Breast epithelium (tissue), 4 donors: Measurements from ENCODE around the gene DSC3. TPM values are rescaled to one million over a fixed set of nuclear protein-coding genes. Genes with fewer than 3 reads are reported as not detected.

Experiments used
- DNase-seq, 2 donors: peaks; one replicate each; pipeline ENCODE4 v3.0.0-alpha.2; 2019; ENCODE audit warnings: low spot score in 2 of 2
- H3K27ac ChIP-seq, 2 donors: fragments of 200-600 bp; sonication (generic) in 1 of 2; one replicate each; pipeline ENCODE4 v1.5.1; 2016 to 2019; ENCODE audit warnings: mild to moderate bottlenecking in 1 of 2
- H3K27me3 ChIP-seq, 2 donors: fragments of 200-600 bp; sonication (generic) in 1 of 2; one replicate each; pipeline versions ENCODE4 v1.5.1 to v1.6.0; 2017 to 2019; ENCODE audit warnings: control low read depth in 1 of 2, mild to moderate bottlenecking in 1 of 2
- H3K36me3 ChIP-seq: fragments of 200-600 bp; one replicate; pipeline ENCODE4 v1.5.1; 2019
- H3K4me1 ChIP-seq, 2 donors: fragments of 200-600 bp; sonication (generic); one replicate each; pipeline ENCODE4 v1.5.1; 2016 to 2019; ENCODE audit warnings: control low read depth in 1 of 2
- H3K4me3 ChIP-seq, 3 donors: fragments of 200-600 bp; sonication (generic); 1 replicate in 2 of 3; 2 replicates in 1 of 3; pipeline ENCODE4 v1.5.1; 2016 to 2019; ENCODE audit warnings: mild to moderate bottlenecking in 3 of 3, moderate library complexity in 2 of 3
- H3K9me3 ChIP-seq, 2 donors: fragments of 200-600 bp; sonication (generic) in 1 of 2; one replicate each; pipeline ENCODE4 v1.5.1; 2016 to 2019; ENCODE audit warnings: control low read depth in 1 of 2
- CTCF ChIP-seq, 3 donors: fragments of 450-650 bp; IDR thresholded peaks; one replicate each; pipeline ENCODE4 v1.5.1; 2016 to 2017; ENCODE audit warnings: antibody characterized with exemption in 3 of 3, mild to moderate bottlenecking in 3 of 3, moderate library complexity in 3 of 3
- POLR2A ChIP-seq: fragments of 450-650 bp; IDR thresholded peaks from one replicate; pipeline ENCODE4 v1.6.1; 2016; ENCODE audit warnings: antibody characterized with exemption, mild to moderate bottlenecking, moderate library complexity
- POLR2AphosphoS5 ChIP-seq, 3 donors: sonication (generic); formaldehyde crosslinking; IDR thresholded peaks; one replicate each; pipeline ENCODE4 v1.6.1; 2017; ENCODE audit warnings: antibody characterized with exemption in 3 of 3
- intact Hi-C: fragments of 100-400 bp; cut with DNase I; formaldehyde crosslinking; loops from one replicate; pipeline ENCODE4 v1.15.1; 2023; ENCODE audit warnings: low total_unique reads
- total RNA-seq, 3 donors: library from RNA; depleted of rRNA; stranded (reverse); fragments of >200 nt; gene quantifications; one replicate each; pipeline ENCODE4 v1.1.0, GENCODE V29; 2016

The DSC3 gene
- 10 to 100 TPM in 2 of 3 donors, not detected in 1; 17.0 to 54.3 TPM for total RNA-seq

DNA sequence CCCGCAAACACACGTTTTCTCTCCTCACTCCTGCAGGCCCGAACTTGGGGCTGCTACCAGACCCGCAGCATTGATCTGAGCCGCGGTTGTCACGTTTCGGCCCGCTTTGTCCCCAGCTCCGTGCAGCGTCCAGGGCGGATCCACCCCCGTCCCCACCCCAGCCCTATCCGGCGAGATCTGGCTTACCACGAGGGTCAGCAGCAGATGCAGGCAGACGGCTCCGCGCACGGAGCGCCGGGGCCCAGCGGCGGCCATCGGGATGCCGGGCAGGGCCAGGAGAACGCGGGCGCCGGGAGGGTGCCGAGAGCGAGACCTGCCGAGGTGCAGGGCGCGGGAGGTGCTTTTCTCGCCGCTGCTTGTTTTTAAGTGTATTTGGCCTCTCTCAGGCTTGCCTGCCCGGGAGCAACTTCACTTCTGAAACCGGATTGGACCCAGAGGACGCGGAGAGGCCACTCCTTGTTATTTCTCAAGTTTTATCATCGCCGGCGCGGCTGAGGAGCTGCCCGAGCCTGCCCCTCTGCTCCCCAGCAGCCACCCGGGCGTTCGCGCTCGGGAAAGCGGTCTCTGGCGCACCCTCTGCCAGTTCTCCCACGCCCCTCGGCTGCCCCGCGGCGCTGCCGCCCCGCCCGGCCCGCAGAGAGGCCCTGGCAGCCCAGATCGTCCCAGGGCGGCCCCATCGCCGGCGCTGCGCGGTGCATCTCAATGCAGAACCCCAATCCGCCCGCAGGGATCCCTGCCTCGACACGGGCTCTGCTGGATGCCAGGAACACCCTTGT, at the start of gene DSC3:
DSC3 (minus strand) TSS at position 337 of the 776 bp plus-strand sequence; CDS start at position 255, 82 bp downstream.
- TF ChIP-seq POLR2AphosphoS5 (IDR thresholded peaks at IDR 0.05) (no peak), POLR2A (no peak), CTCF (IDR thresholded peaks at IDR 0.05) (no peak)
- no peaks in the 10 kb centered on the region for H3K36me3 ChIP-seq
- no peaks in the 10 kb centered on the region for H3K9me3 ChIP-seq
- no peaks in the 10 kb centered on the region for H3K4me1 ChIP-seq
- intact Hi-C loops, result no loop called here
- peak within 1 kb of the TSS; percentile 81 to 84 for H3K27ac ChIP-seq
- peak within 1 kb of the TSS; percentile 20 to 70 (median 55) for H3K4me3 ChIP-seq
- peak in 1 of 2 donors; percentile 53 for DNase-seq
- peaks cover 0 to 41% of the 10 kb centered on the region in 2 donors for H3K27me3 ChIP-seq

GRCh38 chr18:31091350-31091749, 48.8 kb upstream of the DSC3 start:
- DNase-seq, result no peak
- intact Hi-C loops, result no loop called here
- no peak overlapping the region for H3K4me3 ChIP-seq
- H3K4me1 ChIP-seq, result no peaks in the 10 kb centered on the region
- H3K9me3 ChIP-seq, result no peaks in the 10 kb centered on the region
- no peak for TF ChIP-seq POLR2AphosphoS5 (IDR thresholded peaks at IDR 0.05)
- no peak for TF ChIP-seq POLR2A
- TF ChIP-seq CTCF (IDR thresholded peaks at IDR 0.05), result no peak
- no peaks in the 10 kb centered on the region for H3K36me3 ChIP-seq
- no peak overlapping the region for H3K27ac ChIP-seq
- no peaks in the 10 kb centered on the region for H3K27me3 ChIP-seq

DNA sequence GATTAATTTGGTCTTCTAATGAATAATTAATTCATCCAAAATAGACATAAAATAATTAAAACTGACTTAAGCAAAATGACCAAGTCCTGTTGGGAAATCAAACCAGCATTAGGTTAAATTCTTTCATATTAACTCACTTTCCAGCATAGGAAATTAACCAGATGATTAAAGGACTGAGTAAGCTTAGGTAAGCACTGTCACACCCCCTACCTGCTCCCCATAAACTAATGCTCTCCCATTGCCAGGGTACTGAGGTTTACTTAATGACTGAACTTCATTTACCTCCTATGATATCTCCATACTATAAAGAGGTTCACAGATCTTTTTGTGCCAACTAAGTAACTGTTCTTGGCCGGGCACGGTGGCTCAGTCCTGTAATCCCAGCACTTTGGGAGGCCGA, 46.0 kb upstream of the DSC3 start:
- Histone ChIP-seq H3K27ac (no peak overlapping the region), H3K4me1 (no peaks in the 10 kb centered on the region), H3K36me3 (no peaks in the 10 kb centered on the region), H3K4me3 (no peak overlapping the region), H3K27me3 (no peaks in the 10 kb centered on the region), H3K9me3 (no peaks in the 10 kb centered on the region)
- TF ChIP-seq POLR2A (no peak), POLR2AphosphoS5 (IDR thresholded peaks at IDR 0.05) (no peak), CTCF (IDR thresholded peaks at IDR 0.05) (no peak)
- intact Hi-C loops, result no loop called here
- no peak for DNase-seq

DNA sequence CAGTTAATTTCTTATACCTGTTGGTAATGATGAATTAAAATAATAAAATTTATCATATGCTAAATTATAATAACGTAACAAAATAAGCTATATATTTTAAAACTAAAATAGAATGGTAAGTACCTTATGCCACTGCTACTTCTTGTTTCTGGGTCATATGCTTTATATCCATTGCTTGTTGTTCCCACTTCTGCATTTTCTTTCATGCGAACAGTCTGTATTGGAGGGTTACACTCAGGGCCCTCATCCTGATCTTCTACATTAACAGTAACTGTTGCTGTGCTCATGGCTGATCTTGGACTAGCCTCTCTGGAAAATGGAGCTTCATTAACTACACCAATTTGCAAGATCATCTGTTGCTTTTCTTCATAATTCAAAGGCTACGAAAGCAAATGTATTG, 37.4 kb upstream of the DSC3 start:
- H3K4me3 ChIP-seq, result no peak overlapping the region
- TF ChIP-seq POLR2AphosphoS5 (IDR thresholded peaks at IDR 0.05) (no peak), CTCF (IDR thresholded peaks at IDR 0.05) (no peak), POLR2A (no peak)
- intact Hi-C loops, result no loop called here
- DNase-seq, result no peak
- H3K36me3 ChIP-seq, result no peaks in the 10 kb centered on the region
- no peaks in the 10 kb centered on the region for H3K27me3 ChIP-seq
- H3K27ac ChIP-seq, result no peak overlapping the region
- no peaks in the 10 kb centered on the region for H3K9me3 ChIP-seq
- H3K4me1 ChIP-seq, result no peaks in the 10 kb centered on the region

- TF ChIP-seq CTCF (IDR thresholded peaks at IDR 0.05), result no peak
- TF ChIP-seq POLR2AphosphoS5 (IDR thresholded peaks at IDR 0.05), result no peak
- no peak for TF ChIP-seq POLR2A
- intact Hi-C loops, result no loop called here
- Histone ChIP-seq H3K4me1 (no peaks in the 10 kb centered on the region), H3K36me3 (no peaks in the 10 kb centered on the region), H3K9me3 (no peaks in the 10 kb centered on the region), H3K4me3 (no peak overlapping the region), H3K27ac (no peak overlapping the region), H3K27me3 (no peaks in the 10 kb centered on the region)
- DNase-seq, result no peak
Measured at GRCh38 chr18:31077878-31078277, 35.3 kb upstream of the DSC3 start.
